OCI-LY1 (cell line): ENCODE data around the gene MTCL3.
A peak's percentile ranks its signal among the peaks of the same experiment; 100 is the strongest.

Experiments used
- H2AFZ ChIP-seq: fragments of 200-600 bp; sonication (generic), shearing (Covaris generic); 2 replicates; pipeline ENCODE4 v1.6.0; 2014; ENCODE audit warnings: antibody characterized with exemption, mild to moderate bottlenecking, low read length
- H3F3A ChIP-seq: fragments of 200-600 bp; sonication (generic), shearing (Covaris generic); 2 replicates; pipeline ENCODE4 v1.6.0; 2014; ENCODE audit warnings: mild to moderate bottlenecking, antibody characterized with exemption, low read length, moderate library complexity; ENCODE audit not compliant: insufficient read depth
- H3K27ac ChIP-seq: fragments of 200-600 bp; sonication (generic); 2 replicates; pipeline ENCODE4 v1.5.1; 2014; ENCODE audit warnings: low read length, mixed run types, mild to moderate bottlenecking, low read depth; ENCODE audit not compliant: poor library complexity, severe bottlenecking
- H3K27me3 ChIP-seq: fragments of 200-600 bp; sonication (generic); 2 replicates; pipeline ENCODE4 v1.6.0; 2014; ENCODE audit warnings: antibody characterized with exemption, mild to moderate bottlenecking, low read length, moderate library complexity; ENCODE audit not compliant: insufficient read depth
- H3K36me3 ChIP-seq: fragments of 200-600 bp; sonication (generic); 2 replicates; pipeline ENCODE4 v1.6.1; 2014; ENCODE audit warnings: mild to moderate bottlenecking, antibody characterized with exemption, low read length, moderate library complexity, mixed read lengths; ENCODE audit not compliant: insufficient read depth
- H3K4me1 ChIP-seq: fragments of 200-600 bp; sonication (generic); 2 replicates; pipeline ENCODE4 v1.5.1; 2014; ENCODE audit warnings: mild to moderate bottlenecking, low read length, moderate library complexity; ENCODE audit not compliant: insufficient read depth, severe bottlenecking
- H3K4me2 ChIP-seq: fragments of 200-600 bp; sonication (generic), shearing (Covaris generic); 2 replicates; pipeline ENCODE4 v1.6.1; 2014; ENCODE audit warnings: low read length
- H3K4me3 ChIP-seq: fragments of 200-600 bp; sonication (generic); 2 replicates; pipeline ENCODE4 v1.5.1; 2014; ENCODE audit warnings: low read length, low read depth, mild to moderate bottlenecking, mixed read lengths; ENCODE audit not compliant: poor library complexity, severe bottlenecking
- H3K79me2 ChIP-seq: fragments of 200-600 bp; shearing (Covaris generic); 2 replicates; pipeline ENCODE4 v1.6.1; 2016; ENCODE audit warnings: mixed run types, low read length, mixed read lengths; ENCODE audit not compliant: insufficient read depth
- H3K9ac ChIP-seq: fragments of 200-600 bp; sonication (generic), shearing (Covaris generic); 2 replicates; pipeline ENCODE4 v1.6.1; 2014; ENCODE audit warnings: mild to moderate bottlenecking, low read length, mixed read lengths
- H3K9me2 ChIP-seq: fragments of 200-600 bp; sonication (generic), shearing (Covaris generic); 2 replicates; pipeline ENCODE4 v1.6.1; 2014; ENCODE audit warnings: low read depth, mild to moderate bottlenecking, low read length, mixed read lengths
- H3K9me3 ChIP-seq: fragments of 200-600 bp; shearing (Covaris generic); 2 replicates; pipeline ENCODE4 v1.6.1; 2014; ENCODE audit warnings: low read length, mixed read lengths
- H4K20me1 ChIP-seq: fragments of 200-600 bp; sonication (generic), shearing (Covaris generic); 2 replicates; pipeline ENCODE4 v1.6.0; 2016; ENCODE audit warnings: mild to moderate bottlenecking, low read length; ENCODE audit not compliant: insufficient read depth
- EZH2 ChIP-seq: fragments of 200-600 bp; sonication (generic), shearing (Covaris generic); IDR thresholded peaks from 2 replicates; pipeline ENCODE4 v1.8.0; 2017; ENCODE audit warnings: borderline replicate concordance, mixed run types, mild to moderate bottlenecking, antibody characterized with exemption, low read length, moderate library complexity, mixed read lengths
- TF ChIP-seq, protein P1 (sequence below): fragments of 200-600 bp; sonication (generic), shearing (Covaris generic); IDR thresholded peaks from 2 replicates; pipeline ENCODE4 v1.5.1; 2017; ENCODE audit warnings: mild to moderate bottlenecking, antibody characterized with exemption, low read length, moderate library complexity, mixed read lengths

Gene MTCL3

GRCh38 chr6:127468936-127469335 is 50.2 kb downstream of the MTCL3 start:
- H3K9me2 ChIP-seq: no peaks in the 10 kb centered on the region
- H4K20me1 ChIP-seq: no peaks in the 10 kb centered on the region
- no peaks in the 10 kb centered on the region for H3K27me3 ChIP-seq
- H3K9ac ChIP-seq: no peak overlapping the region
- H3K79me2 ChIP-seq: no peaks in the 10 kb centered on the region
- H3K4me2 ChIP-seq: no peak overlapping the region
- no peaks in the 10 kb centered on the region for H3K36me3 ChIP-seq
- H3K4me3 ChIP-seq: no peak overlapping the region
- H3K27ac ChIP-seq: no peak overlapping the region
- H3K4me1 ChIP-seq: no peaks in the 10 kb centered on the region
- H2AFZ ChIP-seq: no peak overlapping the region
- H3K9me3 ChIP-seq: no peaks in the 10 kb centered on the region
- no peak for TF ChIP-seq EZH2
- TF ChIP-seq, protein P1, sequence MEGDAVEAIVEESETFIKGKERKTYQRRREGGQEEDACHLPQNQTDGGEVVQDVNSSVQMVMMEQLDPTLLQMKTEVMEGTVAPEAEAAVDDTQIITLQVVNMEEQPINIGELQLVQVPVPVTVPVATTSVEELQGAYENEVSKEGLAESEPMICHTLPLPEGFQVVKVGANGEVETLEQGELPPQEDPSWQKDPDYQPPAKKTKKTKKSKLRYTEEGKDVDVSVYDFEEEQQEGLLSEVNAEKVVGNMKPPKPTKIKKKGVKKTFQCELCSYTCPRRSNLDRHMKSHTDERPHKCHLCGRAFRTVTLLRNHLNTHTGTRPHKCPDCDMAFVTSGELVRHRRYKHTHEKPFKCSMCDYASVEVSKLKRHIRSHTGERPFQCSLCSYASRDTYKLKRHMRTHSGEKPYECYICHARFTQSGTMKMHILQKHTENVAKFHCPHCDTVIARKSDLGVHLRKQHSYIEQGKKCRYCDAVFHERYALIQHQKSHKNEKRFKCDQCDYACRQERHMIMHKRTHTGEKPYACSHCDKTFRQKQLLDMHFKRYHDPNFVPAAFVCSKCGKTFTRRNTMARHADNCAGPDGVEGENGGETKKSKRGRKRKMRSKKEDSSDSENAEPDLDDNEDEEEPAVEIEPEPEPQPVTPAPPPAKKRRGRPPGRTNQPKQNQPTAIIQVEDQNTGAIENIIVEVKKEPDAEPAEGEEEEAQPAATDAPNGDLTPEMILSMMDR: no peak
- H3F3A ChIP-seq: no peaks in the 10 kb centered on the region

DNA sequence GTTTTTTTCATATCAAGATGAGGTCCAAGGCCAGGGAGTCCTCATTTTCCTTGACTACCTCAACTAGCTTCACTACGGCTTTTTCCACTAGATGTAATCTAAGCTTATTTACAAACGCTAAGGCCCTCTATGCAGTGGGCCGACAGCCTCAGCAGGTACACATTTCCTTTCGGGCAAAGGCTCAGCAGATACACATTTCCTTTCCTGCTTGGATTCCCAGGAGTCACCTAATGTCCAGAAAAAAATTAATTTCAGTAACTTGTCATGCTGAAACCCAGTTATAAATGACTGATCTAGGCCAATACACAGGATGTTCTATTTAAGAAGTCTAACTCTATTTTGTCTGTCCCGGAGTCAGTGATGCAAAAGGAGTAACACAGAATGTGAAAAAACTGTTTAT is 52.7 kb downstream of the MTCL3 start:
- H3K36me3 ChIP-seq: no peaks in the 10 kb centered on the region
- no peak for TF ChIP-seq EZH2
- TF ChIP-seq, protein P1: no peak
- no peaks in the 10 kb centered on the region for H3K9me3 ChIP-seq
- H3K9me2 ChIP-seq: no peaks in the 10 kb centered on the region
- H2AFZ ChIP-seq: no peak overlapping the region
- no peaks in the 10 kb centered on the region for H3K27me3 ChIP-seq
- no peaks in the 10 kb centered on the region for H3F3A ChIP-seq
- H4K20me1 ChIP-seq: no peaks in the 10 kb centered on the region
- H3K4me3 ChIP-seq: no peak overlapping the region
- H3K27ac ChIP-seq: no peak overlapping the region
- no peak overlapping the region for H3K9ac ChIP-seq
- no peak overlapping the region for H3K4me2 ChIP-seq
- no peaks in the 10 kb centered on the region for H3K79me2 ChIP-seq
- H3K4me1 ChIP-seq: no peaks in the 10 kb centered on the region

DNA sequence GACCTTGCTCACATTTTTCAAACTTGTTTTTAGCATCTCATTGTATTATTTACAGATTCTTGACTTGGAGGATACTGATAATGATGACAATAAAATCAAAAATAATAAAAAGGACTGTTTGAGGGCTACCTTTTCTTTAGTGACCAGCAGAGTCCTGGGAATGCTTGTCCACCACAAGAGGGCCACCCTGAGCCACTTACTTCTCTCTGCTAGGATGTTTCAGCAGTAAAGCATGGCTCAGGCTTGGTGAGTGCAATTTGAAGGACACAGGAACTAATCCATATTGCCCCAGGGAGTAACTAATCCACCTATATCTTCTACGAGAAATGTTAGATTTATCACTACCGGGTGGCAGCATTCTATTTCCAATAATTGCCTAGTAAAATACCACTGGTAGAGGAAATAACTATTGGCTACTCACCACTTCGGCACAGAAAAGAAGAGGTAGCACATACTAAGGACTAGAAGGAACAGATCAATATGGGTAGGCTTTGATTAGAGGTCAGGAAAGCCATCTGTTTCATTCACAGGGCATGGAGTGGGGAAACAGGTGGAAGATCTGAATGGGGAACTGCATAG is 54.2 kb downstream of the MTCL3 start:
- no peak overlapping the region for H3K9ac ChIP-seq
- H3K27me3 ChIP-seq: 0 out of 2 replicates have a peak, but pooled peaks cover 1% of the 10 kb centered on the region
- no peak for TF ChIP-seq EZH2
- TF ChIP-seq, protein P1: peak; percentile 64
- H2AFZ ChIP-seq: no peak overlapping the region
- no peaks in the 10 kb centered on the region for H3K9me3 ChIP-seq
- H3K9me2 ChIP-seq: no peaks in the 10 kb centered on the region
- no peaks in the 10 kb centered on the region for H3K4me1 ChIP-seq
- no peaks in the 10 kb centered on the region for H3K36me3 ChIP-seq
- no peaks in the 10 kb centered on the region for H3F3A ChIP-seq
- H4K20me1 ChIP-seq: no peaks in the 10 kb centered on the region
- no peaks in the 10 kb centered on the region for H3K79me2 ChIP-seq
- H3K4me3 ChIP-seq: no peak overlapping the region
- no peak overlapping the region for H3K27ac ChIP-seq
- H3K4me2 ChIP-seq: no peak overlapping the region
